IPS DF 4.7 (cell line): Measurements from ENCODE around the gene TXNDC17.
"Not testable (repeated sequence)": the region's sequence is repeated elsewhere in the genome, so short reads cannot be mapped to it uniquely, and the experiment has no call there.

Source experiments
- DNase-seq: peaks from one replicate; pipeline ENCODE4 v3.0.0-alpha.2; 2013; ENCODE audit warnings: low spot score; ENCODE audit errors: extremely low read depth

The TXNDC17 gene

DNA sequence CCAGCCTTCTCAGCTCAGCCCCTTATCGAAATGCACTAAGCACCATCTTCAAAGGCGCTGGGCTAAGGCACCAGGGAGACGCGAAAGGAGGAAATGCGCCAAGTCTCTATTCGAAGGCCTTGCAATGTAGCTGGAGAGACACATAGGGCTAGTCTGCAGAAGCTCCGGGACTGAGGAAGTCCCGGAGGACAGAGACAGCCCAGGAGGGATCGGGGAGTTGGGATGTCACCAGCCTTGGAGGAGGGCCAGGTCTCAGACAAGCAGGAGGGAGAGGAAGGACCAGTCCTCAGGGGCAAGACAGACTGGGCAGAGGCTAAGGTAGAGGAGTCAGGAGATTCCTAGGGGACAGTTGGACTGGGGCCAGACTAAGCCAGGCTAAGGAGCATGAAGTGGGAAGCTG is 19.2 kb downstream of the TXNDC17 start:
- no peak for DNase-seq

DNA sequence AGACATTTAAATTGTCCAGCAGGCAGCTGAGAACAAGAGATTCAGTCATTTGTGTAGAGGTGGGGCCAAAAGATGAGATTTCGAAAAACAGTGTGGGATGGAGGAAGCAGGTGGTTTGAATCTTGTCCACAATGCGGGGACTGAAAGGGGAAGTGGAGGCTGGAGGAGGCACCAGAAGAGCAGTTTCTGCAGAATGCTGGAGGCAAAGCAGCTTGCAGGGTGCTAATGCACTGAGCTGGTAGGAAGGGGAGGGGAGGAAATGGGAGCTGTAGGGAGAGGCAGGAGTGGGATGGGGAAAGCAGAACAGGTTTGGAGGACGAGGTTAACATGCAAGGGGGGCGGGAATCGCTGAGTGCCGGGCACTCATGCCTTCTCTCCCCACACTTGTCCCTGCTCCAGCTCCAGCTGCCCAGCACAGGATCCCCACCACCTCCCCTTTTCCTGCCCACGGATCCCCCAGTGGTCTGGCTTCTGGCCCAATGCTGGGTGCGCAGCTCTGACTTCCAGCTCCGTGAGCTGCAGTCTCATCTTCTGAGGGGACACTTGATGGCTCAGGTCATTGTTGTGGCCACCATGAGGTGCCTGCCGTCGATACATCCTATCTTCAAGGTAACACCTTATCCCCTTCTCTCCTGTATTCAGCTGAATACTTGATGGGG is 20.1 kb downstream of the TXNDC17 start:
- no peak for DNase-seq

DNA sequence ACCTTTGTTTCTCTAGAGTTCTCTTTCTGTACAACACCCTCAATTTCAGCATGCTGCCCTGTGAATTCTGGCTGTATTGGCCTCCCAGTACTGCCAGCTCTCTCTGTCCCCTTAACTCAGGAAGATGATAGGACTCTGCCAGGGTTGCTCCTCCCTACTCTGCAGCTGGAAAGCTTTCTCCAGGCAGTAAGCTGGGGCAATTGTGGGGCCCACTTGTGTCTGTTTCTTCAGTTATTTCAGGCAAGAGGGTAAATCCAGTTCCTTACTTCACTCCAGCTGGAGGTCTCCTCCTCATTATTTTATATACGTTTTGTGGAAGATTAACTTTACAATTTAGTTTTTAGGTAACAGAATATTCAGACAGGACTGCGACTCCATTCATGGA is 20.6 kb downstream of the TXNDC17 start:
- no peak for DNase-seq

DNA sequence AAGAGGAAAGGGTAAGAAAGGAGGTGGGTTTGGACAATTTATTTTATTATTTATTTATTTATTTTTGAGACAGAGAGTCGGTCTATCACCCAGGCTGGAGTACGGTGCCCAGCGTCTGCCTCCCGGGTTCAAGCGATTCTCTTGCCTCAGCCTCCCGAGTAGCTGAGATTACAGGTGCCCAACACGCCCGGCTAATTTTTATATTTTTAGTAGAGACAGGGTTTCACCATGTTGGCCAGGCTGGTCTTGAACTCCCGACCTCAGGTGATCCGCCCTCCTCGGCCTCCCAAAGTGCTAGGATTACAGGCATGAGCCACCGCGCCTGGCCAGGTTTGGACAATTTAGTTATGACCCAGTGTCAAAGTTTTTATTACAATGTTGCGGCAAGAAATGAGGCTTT is 22.3 kb downstream of the TXNDC17 start:
- DNase-seq: not testable (repeated sequence)

DNA sequence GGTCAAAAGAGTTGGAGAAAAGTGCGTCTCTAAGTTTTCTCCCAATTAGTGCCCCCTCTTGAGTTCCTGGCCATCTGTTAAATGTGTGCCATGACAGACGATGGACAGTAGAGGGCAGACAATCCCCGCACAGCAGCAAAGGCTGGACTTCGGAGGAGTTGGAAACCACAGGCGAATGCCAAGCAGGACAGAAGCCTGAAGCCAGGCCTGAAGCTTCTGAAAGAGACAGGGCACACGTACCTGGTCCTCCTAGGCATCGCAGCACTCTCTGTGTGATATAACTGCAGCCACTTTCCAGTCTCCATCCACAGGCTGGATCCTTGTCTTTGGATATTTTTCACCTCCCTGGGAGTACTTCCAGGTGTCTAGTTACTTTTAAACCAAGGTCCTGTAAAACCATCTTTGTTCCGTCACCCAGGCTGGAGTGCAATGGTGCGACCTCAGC is 25.2 kb downstream of the TXNDC17 start:
- no peak for DNase-seq

DNA sequence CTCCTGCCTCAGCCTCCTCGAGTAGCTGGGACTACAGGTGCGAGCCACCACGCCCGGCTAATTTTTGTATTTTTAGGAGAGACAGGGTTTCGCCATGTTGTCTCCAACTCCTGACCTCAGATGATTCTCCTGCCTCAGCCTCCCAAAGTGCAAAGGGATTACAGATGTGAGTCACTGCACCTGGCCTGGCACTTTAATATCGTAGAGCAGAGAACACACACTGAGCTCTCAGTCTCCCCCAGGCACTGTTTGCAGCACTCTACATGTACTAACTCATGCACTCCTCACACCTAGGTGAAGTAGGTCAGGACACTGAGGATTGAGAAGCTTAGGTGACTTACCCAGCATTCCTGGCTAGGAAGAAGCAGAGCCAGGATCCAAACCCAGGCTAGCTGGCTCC is 25.7 kb downstream of the TXNDC17 start:
- no peak for DNase-seq

DNA sequence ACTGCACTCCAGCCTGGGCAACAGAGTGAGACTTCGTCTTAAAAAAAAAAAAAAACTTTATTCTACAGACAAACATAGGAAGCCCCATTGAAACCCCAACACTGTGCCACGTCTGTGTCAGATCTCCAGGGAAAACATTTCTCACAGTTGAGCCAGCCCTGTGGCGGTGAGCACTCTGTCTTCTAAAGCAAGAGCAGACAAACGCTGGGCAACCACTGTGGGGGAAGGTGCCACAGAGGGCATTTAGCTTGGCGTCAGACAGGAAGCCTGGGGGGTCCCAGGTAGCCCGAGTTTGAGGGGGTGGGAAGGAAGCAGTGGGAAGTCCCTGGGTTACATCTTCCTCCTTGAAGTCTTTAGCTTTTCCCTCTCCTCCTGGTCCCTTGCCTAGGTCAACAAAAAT is 26.7 kb downstream of the TXNDC17 start:
- DNase-seq: no peak

DNA sequence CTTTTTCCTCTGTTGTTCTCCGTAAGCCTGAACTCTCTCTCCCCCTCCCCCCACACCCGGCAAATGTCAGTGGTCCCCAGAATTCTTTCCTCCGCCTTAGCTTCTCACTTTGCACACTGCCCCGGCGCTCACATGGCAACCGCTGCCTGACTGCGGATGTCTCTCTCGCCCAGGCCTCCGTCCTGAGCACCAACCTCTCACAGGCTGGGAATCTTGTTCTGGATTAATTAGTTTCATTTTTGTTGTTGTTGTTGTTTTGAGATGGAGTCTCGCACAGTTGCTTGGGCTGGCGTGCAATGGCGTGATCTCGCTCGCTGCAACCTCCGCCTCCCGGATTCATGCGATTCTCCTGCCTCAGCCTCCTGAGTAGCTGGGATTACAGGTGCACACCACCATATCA is 27.4 kb downstream of the TXNDC17 start:
- DNase-seq: no peak

DNA sequence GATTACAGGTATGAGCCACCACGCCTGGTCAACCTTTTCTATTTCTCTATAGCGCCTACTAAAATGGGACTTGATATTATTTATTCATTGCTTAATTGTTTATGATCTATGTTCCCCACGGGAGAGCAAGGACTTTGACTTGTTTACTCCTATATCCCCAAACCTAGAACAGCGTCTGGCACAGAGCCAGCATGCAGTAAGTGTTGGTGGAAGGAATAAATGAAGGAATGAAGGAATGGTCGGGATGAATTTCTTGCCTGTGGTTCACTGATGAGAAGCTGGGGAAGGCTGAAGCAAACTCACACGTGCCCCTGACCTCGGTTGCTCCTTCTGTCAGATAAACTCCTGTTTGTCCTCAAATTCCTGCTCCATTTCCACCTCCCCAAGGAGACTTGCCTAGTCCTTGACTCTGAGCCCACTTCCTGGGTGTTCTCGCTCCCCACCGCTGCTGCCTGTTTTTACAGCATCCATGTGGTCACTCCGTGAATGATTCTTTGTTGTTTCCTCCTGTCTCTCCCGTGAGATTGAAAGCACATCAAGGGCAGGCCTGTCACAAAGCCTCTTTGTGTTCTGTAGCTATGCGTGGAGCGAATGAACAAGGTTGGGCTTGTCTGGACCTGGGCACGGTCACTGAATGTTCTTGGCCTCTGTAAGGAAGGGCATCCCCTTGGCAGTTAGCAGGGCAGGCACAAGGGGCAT is 28.0 kb downstream of the TXNDC17 start:
- DNase-seq: no peak

DNA sequence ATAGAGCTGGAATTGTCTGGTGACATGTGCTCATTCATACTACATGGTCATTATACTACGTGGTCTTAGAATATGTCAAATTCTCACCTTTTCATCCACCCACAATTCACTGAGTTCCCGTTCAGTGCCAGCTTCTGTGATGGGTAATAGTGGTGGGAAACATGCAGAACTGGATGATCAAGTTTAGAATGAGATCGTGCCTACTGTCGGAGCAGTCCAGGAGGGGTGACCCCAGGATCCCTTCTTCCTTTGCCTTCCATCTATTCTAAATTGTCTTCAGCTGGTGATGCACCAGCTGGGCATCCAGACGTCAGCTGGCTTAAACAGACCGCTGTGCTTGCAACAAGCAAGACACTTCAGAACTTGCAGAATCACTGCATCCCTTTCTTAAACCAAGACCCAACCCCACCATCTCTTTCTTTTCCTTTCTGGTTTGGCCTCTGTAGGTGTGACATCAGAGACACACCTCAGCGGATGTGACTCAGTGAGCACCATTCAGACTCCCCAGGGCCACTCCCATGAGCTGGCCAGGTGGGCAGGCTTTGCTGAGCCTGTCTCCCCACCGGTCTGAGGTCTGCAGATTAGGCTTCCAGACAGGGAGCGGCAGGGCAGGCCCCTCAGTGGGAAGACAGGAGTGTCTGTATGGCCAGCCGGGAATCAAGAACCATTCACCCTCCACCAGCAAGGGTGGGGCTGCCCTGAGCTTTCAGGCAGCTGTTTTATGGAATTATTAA is 28.8 kb downstream of the TXNDC17 start:
- DNase-seq: no peak

DNA sequence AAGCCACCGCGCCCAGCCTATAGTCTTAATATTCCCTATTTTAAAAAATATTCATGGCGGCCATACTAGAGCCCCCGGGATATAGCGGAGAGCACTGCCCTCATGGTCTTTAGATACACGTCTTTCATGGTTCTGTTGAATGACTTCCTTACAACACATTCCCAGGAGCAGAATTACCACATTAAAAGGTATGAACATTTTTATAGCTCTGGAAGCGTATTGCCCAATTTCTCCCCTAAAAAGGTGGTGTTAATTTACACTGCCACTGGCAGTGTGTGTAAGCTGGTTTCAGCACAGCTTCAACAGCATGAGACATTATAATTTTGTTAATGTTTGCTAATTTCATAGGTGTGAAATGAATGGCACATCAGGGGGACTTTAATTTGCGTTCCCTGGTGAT is 29.7 kb downstream of the TXNDC17 start:
- DNase-seq: no peak

DNA sequence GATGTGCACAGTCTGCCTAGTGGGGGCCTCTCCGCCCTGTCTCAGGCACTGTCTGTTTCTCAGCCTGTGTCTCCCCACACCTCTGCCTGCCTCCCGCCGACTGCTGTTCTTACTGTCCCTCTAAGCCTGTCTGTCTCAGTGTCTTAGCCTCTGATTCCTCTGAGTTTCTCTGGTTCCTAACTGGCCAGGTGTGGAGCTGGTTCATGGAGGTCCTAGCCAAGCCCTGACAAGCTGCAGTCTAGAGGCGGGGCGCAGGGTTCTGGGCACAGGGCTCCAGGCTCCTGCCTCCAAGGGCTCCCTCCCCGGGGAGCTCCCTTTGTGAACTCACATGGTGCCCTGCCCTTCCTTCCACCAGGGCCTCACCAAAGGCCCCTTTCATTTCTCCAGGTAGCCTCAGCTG is 30.1 kb downstream of the TXNDC17 start:
- no peak for DNase-seq

DNA sequence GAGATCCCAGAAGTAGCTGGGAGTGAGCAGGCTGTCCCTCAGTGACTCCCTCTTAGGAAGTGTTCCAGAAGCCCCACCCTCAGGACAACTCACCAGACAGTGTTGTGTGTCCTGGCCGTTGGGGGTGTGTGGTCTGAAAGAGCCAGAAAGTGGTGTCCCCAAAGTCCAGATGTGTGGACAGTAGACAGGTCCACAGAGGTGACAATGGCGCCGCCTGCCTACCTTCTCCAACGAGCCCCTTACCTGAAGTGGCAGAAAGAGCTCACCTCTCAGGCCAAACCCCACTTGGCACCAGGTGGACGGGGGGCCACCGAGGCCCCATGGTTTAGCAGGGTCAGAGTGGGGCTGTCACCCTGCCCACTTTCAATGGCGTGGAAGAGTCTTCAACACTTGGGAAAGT is 30.6 kb downstream of the TXNDC17 start:
- DNase-seq: no peak

DNA sequence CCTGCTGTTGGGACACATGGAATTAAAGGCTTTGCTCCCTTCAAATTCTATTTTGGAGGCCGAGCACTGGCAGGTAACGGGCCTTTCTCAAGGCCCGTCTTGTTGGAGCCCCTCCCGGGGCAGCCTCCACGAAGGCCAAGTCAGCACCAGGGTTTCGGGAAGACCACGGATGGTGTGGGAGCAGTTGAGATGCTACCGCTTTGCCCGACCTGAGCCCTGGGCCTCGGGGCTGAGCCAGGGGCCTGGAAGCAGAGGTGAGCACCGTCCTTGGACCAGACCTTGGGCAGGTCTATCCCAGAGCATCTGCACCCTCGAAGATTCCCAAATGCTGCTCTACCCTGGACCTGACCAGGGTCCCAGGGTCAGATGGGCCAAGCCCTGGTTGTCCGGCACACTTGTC is 33.7 kb downstream of the TXNDC17 start:
- no peak for DNase-seq

DNA sequence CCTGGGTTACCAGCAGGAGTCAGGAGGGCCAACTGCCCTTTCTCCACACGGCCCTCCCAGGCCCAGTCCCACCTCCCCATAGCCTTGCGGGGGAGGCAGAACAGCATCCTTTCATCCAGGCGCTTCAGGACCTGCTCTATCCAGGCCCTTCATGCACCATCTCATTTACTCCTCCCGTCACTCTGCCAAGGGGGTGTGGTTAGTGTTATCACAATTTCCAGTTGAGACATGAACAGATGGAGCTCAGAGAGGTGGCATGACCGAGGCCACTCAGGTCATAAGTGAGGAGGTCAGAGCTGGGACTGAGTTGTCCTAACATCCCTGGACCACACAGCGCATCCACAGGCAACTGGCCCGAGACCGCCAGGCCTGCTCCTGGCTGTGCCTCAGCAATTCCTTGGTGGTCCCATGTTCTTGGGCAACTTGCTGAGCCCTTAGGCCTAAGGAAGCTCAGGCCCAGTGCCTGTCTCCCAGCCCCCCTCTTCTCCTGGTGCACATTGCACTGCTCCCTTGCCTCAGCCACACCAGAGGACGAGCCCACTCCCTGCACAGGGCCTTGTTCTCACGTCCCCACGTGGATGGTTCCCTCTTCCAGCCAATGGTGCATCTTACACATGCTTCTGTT is 34.5 kb downstream of the TXNDC17 start:
- DNase-seq: no peak

DNA sequence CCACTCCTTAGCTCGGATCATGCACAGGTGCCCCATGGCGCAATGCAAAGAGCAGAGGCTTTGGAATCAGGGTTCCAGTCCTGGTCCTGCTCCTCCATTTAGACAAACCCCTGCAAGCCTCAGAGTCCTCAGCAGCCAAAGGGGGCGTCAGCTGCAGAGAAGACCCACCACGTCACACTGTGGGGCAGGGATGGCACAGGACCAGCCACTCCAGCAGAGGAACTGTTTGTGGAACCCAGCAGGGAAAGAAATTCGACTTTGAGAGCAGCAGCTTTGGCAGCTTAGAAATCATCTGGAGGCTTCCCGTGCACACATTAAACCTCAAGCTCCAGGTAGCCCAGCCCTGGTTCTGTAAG is 35.9 kb downstream of the TXNDC17 start:
- DNase-seq: no peak

DNA sequence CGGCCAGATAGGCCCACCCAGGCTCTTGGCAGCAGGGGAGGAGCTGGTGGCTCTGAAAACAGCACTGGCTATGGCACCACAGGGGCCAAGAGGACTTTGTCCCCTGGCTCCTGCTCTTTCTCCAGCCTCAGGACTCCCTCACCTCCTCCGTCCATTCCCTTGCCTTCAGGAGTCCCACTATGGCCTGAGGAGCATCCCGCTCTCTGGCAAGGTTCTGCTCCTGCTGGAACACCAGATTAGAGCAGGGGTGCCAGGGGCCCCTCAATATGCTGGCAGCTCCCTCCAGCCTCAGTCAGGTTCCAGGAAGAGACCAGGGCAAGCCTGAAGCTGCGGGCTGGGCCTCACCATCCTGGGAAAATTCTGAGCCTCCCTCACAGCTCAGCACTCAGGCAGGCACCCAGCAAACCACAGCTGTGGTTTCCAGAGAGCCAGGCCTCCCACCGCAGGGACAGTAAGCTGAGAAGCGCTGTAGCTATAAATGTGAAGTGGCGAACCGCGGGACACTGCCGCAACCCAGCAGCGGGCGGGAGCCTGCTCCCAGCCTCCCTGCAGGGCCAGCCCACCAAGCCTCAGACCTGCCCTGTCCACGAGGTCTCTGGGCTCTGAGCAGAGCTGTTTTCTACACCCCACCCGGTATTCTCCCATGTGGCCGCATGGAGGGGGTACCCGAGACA is 36.4 kb downstream of the TXNDC17 start:
- no peak for DNase-seq

DNA sequence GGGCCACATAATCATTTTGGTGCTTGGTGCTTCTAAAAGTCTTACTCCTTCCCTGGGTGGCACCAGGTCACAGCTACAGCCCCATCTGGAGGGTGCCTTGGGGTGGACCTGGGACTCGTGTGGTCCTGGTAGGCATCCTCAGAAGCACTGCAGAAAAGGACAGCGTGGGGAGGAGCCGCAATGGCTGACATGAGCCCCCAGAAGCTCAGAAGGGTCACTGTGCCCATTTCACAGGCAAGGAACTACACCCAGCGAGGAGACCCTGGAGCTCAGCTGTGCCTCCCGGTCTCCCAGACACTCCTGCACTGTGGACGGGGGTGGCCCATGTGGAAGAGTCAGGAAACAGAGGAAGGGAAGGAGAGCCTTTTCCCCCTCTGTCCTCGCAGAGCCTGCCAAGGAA is 37.1 kb downstream of the TXNDC17 start:
- DNase-seq: no peak

DNA sequence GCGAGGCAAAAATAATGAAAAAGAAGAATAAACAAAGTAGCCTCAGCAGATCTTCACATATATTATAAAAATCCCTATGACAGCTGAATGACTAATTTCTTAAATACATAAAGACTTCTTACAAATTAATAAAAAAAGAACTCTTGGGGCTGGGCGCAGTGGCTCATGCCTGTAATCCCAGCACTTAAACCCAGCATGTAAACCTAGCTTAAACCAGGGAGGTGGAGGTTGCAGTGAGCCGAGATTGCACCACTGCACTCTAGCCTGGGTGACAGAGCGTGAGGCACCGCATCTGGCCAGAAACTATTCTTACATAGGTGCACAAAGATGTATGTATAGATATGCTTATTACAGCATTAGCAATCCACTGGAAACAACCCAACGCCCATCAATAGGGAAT is 38.4 kb downstream of the TXNDC17 start:
- no peak for DNase-seq

DNA sequence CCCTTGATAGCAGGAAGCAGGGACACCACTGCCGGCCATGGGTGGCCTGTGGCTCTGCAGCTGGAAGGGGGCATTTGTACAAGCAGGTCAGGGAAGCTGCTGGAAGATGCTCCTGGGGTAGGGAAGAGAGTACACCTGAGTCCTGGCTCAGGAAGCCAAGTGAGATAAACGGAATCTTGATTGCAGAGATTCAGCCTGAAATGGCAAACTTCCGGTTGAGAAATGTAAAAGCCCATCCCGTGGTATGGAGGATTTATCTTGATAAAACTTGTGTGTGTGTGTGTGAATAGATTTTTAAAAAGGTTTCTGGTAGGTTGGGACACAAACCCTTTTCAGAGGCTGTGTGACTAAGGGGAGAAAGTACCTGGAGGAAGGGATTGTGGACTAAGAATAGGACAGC is 40.3 kb downstream of the TXNDC17 start:
- no peak for DNase-seq

DNA sequence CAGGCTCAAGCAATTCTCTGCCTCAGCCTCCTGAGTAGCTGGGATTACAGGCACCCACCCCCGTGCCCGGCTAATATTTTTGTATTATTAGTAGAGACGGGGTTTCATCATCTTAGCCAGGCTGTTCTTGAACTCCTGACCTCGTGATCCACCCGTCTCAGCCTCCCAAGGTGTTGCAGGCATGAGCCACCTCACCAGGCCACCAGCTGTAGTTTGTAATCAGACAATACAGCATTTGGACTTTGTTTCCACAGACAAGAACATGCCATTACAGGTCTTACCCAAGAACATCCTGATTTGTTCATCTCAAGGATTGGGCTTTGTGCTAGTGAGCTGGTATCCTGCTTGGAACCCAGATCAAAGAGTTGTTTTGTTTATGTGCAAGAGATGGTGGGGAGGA is 40.8 kb downstream of the TXNDC17 start:
- DNase-seq: no peak

DNA sequence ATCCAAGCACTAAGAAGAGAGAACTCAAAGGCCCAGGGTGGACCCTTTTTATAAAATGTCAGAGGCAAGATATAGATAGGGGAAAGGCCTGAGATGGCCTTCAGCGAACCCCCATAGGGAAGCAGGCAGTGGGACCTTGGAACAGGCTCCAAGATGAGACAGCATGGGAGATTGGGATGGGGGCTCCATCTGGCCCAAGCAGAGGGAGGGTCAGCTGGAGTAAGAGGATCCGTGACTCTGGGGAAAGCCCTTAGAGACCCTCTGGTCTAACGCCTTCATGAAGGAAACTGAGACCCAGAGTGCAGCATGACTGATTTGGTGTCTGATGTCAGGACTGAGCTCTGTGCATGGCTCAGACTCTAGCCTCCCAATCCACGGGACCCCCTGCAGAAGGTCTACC is 41.5 kb downstream of the TXNDC17 start:
- DNase-seq: no peak
